Small intestine (tissue), 7 donors: Measurements from ENCODE around the gene SPTB. TPM values are rescaled to one million over a fixed set of nuclear protein-coding genes. Genes with fewer than 3 reads are reported as not detected.
A peak's percentile ranks its signal among the peaks of the same experiment; 100 is the strongest.

Experiments used
- DNase-seq, 2 donors: peaks; one replicate each; pipeline versions ENCODE4 v3.0.0 to v3.0.0-alpha.2; 2013
- FAIRE-seq: peaks from 2 replicates; lab custom pipeline; 2012; peaks lifted over from hg19 to GRCh38; lab: Jason Lieb, UNC
- H3K27ac ChIP-seq, 3 donors: one replicate each; pipeline ENCODE4 v1.5.1; 2013; ENCODE audit warnings: low read length in 2 of 3, mild to moderate bottlenecking in 2 of 3, control low read depth in 1 of 3, inconsistent platforms in 1 of 3, low read depth in 1 of 3, moderate library complexity in 1 of 3
- H3K27me3 ChIP-seq, 3 donors: one replicate each; pipeline ENCODE4 v1.6.1; 2013; ENCODE audit warnings: low read length in 3 of 3, inconsistent platforms in 1 of 3; ENCODE audit not compliant: control insufficient read depth in 3 of 3, insufficient read depth in 3 of 3
- H3K36me3 ChIP-seq, 3 donors: one replicate each; pipeline ENCODE4 v1.6.1; 2013; ENCODE audit warnings: low read length in 3 of 3, inconsistent platforms in 1 of 3, low read depth in 1 of 3, mild to moderate bottlenecking in 1 of 3, moderate library complexity in 1 of 3; ENCODE audit not compliant: control insufficient read depth in 3 of 3, insufficient read depth in 2 of 3
- H3K4me1 ChIP-seq, 3 donors: one replicate each; pipeline ENCODE4 v1.6.1; 2013; ENCODE audit warnings: low read length in 2 of 3, inconsistent platforms in 1 of 3, low read depth in 1 of 3, mild to moderate bottlenecking in 1 of 3, moderate library complexity in 1 of 3; ENCODE audit not compliant: control insufficient read depth in 3 of 3, insufficient read depth in 2 of 3
- H3K4me3 ChIP-seq, 3 donors: one replicate each; pipeline ENCODE4 v1.5.1; 2013; ENCODE audit warnings: low read length in 3 of 3, control low read depth in 1 of 3, inconsistent platforms in 1 of 3, low read depth in 1 of 3, mild to moderate bottlenecking in 1 of 3, moderate library complexity in 1 of 3
- H3K9me3 ChIP-seq, 2 donors: one replicate each; pipeline ENCODE4 v1.6.1; 2013; ENCODE audit warnings: low read depth in 1 of 2, low read length in 1 of 2; ENCODE audit not compliant: control insufficient read depth in 2 of 2, insufficient read depth in 1 of 2
- WGBS, 3 donors: extraction: QIAGEN DNeasy Blood & Tissue Kit; methylation state at CpG; one replicate each; pipeline ENCODE4 v1.1.7; 2013; 5-methylcytosine and 5-hydroxymethylcytosine counted together
- polyA plus RNA-seq, 4 donors: library from polyadenylated mRNA; stranded (reverse) in 3 of 4; unstranded in 1 of 4; fragments of 200-250 nt in 3 of 4; fragments of 120-200 nt in 1 of 4; gene quantifications; one replicate each; pipeline versions ENCODE4 v1.2.1 to v1.2.3, GENCODE V29; 2013
- donor health status: healthy with polysubstance abuse.
- donor health status: control.
- donor health status: control.
- donor health status: Bipolar disorder and iron deficiency.
- donor health status: healthy.

SPTB gene
- polyA plus RNA-seq, 4 donors = under 0.01 to 1.2 (median 0.66) TPM

- FAIRE-seq (no peak), DNase-seq (peak in 1 of 2 donors; percentile 44)
- H3K4me3 ChIP-seq = peak overlapping the region in 2 of 3 donors; percentile 20 to 56
- H3K27me3 ChIP-seq = peaks cover 0 to 46% (median 16%) of the 10 kb centered on the region in 3 donors
- peaks cover 0 to 3% (median 0%) of the 10 kb centered on the region in 3 donors for H3K4me1 ChIP-seq
- H3K27ac ChIP-seq = no peak overlapping the region
- H3K9me3 ChIP-seq = no peaks in the 10 kb centered on the region
- WGBS, 3 donors = 7 to 11% (median 9%) methylated on average over 23 to 43 of the region's 43 CpGs
- H3K36me3 ChIP-seq = no peaks in the 10 kb centered on the region
Measured at GRCh38 chr14:64878837-64879634, 671 bp downstream of the SPTB start.

- Histone ChIP-seq H3K4me1 (peaks cover 0 to 3% (median 0%) of the 10 kb centered on the region in 3 donors), H3K4me3 (no peak overlapping the region), H3K9me3 (no peaks in the 10 kb centered on the region), H3K27me3 (peaks cover 0 to 50% (median 16%) of the 10 kb centered on the region in 3 donors), H3K27ac (no peak overlapping the region), H3K36me3 (no peaks in the 10 kb centered on the region)
- FAIRE-seq = no peak
- 86 to 93% (median 88%) methylated on average over 4 of the region's 4 CpGs for WGBS, 3 donors
- DNase-seq = no peak
Measured at GRCh38 chr14:64877846-64878245, 1.9 kb downstream of the SPTB start.

DNA sequence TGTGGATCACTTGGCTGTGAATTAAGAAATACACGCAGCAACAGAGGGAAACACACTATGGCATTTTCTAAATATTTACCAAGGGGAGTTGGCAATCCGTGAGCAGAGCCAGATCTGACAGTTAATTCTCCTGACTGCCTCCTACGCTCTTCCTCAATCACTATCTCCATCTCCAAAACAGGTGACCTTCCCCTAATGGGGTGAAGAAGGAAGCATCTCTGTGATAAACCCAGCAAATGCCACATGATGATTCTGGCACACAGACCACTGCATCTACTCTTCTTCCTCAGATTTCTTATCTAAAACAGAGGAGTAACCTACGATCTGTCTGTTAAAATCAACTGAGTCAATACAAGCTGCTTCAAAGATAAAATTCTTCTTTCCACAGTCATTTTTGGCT is 4.4 kb downstream of the SPTB start:
- no peak for FAIRE-seq

GRCh38 chr14:64873506-64874219 is 6.0 kb downstream of the SPTB start:
- no peaks in the 10 kb centered on the region for H3K9me3 ChIP-seq
- H3K27ac ChIP-seq = no peak overlapping the region
- DNase-seq (no peak), FAIRE-seq (no peak)
- H3K27me3 ChIP-seq = peaks cover 0 to 27% (median 11%) of the 10 kb centered on the region in 3 donors
- no peaks in the 10 kb centered on the region for H3K4me1 ChIP-seq
- H3K4me3 ChIP-seq = no peak overlapping the region
- WGBS, 3 donors = 61 to 79% (median 63%) methylated on average over 3 of the region's 3 CpGs
- H3K36me3 ChIP-seq = no peaks in the 10 kb centered on the region

More for the DNA sequence above, 4.4 kb downstream of the SPTB start:
- Histone ChIP-seq H3K4me3 (no peak overlapping the region), H3K27me3 (peaks cover 0 to 36% (median 16%) of the 10 kb centered on the region in 3 donors), H3K9me3 (no peaks in the 10 kb centered on the region), H3K36me3 (no peaks in the 10 kb centered on the region), H3K4me1 (peaks cover 0 to 3% (median 0%) of the 10 kb centered on the region in 3 donors), H3K27ac (no peak overlapping the region)
- no peak for DNase-seq
- 63 to 64% (median 63%) methylated on average over 4 of the region's 4 CpGs for WGBS, 3 donors

DNA sequence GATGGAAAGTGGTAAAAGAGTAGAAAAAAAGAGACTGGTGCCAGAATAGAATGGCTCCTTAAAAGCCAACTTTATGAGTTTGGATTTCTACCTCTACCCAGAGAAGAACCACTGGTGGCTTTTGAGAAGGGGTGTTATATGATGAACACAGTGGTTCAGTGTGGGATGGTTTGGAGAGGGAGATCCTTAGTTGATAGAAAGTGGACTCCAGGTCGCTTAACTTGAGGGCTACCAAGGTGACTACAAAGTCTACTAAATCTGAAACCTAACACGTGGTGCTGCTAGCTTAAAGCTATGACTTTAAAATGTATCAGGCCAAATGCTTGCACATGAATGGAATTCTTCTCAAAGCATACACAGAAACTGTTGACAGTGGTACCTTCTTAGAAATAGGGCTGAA is 8.4 kb downstream of the SPTB start:
- Histone ChIP-seq H3K27ac (no peak overlapping the region), H3K4me1 (no peaks in the 10 kb centered on the region), H3K36me3 (no peaks in the 10 kb centered on the region), H3K9me3 (no peaks in the 10 kb centered on the region), H3K4me3 (no peak overlapping the region), H3K27me3 (peaks cover 0 to 15% (median 5%) of the 10 kb centered on the region in 3 donors)
- FAIRE-seq = no peak
- 44 to 66% (median 50%) methylated on average over 2 of the region's 2 CpGs for WGBS, 3 donors
- no peak for DNase-seq

GRCh38 chr14:64870160-64870559 is 9.5 kb downstream of the SPTB start:
- no peak for FAIRE-seq

DNA sequence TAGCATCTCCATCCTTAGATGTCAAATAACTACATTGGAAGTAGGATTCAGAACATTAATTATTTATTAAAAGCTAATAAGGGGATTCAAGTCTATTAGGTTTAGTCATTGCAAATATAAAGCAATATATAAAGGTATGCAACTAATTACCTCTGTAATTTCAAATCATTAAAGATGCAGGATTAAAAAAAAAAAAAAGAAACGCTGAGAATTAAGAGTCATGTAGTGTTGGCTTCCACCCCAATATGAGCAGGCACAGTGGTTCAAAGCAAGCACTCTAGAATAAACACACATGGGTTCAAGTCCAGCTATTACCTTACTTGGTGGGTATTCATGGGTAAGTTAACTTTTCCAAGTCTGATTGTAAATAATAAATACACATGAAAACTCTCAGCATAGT is 10.9 kb downstream of the SPTB start:
- DNase-seq = no peak
- Histone ChIP-seq H3K27ac (no peak overlapping the region), H3K27me3 (peaks cover 0 to 17% (median 4%) of the 10 kb centered on the region in 3 donors), H3K9me3 (no peaks in the 10 kb centered on the region), H3K4me3 (no peak overlapping the region), H3K4me1 (no peaks in the 10 kb centered on the region), H3K36me3 (no peaks in the 10 kb centered on the region)
- 67 to 92% (median 84%) methylated on average over 1 of the region's 1 CpG for WGBS, 3 donors
- no peak for FAIRE-seq

More at GRCh38 chr14:64870160-64870559, 9.5 kb downstream of the SPTB start:
- H3K4me1 ChIP-seq = no peaks in the 10 kb centered on the region
- H3K9me3 ChIP-seq = no peaks in the 10 kb centered on the region
- no peaks in the 10 kb centered on the region for H3K36me3 ChIP-seq
- H3K27me3 ChIP-seq = peaks cover 0 to 17% (median 4%) of the 10 kb centered on the region in 3 donors
- WGBS, 3 donors = 63 to 92% (median 74%) methylated on average over 2 of the region's 2 CpGs
- H3K4me3 ChIP-seq = no peak overlapping the region
- DNase-seq = no peak
- no peak overlapping the region for H3K27ac ChIP-seq

- WGBS, 3 donors = 80 to 85% (median 82%) methylated on average over 2 of the region's 2 CpGs
- FAIRE-seq (no peak), DNase-seq (no peak)
- Histone ChIP-seq H3K4me3 (no peak overlapping the region), H3K9me3 (no peaks in the 10 kb centered on the region), H3K27ac (no peak overlapping the region), H3K27me3 (peaks cover 0 to 16% (median 4%) of the 10 kb centered on the region in 3 donors), H3K36me3 (no peaks in the 10 kb centered on the region), H3K4me1 (no peaks in the 10 kb centered on the region)
Measured at GRCh38 chr14:64868379-64868778, 11.3 kb downstream of the SPTB start.
